Measurements from ENCODE around the gene ABCF3.

The ABCF3 gene

DNA sequence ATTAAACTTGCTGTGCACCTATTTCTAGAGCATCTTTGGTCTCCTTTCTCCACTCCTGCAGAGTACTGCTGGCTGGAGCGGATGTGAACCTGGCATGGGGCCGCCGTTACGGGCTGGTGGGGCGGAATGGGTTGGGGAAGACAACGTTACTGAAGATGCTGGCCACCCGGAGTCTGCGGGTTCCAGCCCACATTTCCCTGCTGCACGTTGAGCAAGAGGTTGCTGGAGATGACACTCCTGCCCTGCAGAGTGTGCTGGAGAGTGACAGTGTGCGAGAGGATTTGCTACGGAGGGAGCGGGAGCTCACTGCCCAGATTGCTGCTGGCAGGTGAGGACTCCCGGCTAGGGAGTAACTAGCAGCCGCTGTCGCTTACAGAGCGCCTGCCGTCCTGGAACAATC lies 2.1 kb downstream of the ABCF3 start:
- no peak for DNase-seq

DNA sequence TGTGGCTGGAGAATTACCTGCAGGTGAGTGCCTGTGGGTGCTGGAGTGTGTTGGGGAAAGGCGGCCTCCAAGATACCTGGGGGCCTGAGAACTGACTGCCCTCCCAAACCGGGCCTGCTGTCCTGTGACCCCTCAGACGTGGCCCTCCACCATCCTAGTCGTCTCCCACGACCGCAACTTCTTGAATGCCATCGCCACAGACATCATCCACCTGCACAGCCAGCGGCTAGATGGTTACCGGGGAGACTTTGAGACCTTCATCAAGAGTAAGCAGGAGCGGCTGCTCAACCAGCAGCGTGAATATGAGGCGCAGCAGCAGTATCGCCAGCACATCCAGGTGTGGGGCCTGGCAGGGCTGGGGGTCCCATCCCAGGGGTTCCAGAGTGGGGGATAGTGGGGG lies 3.4 kb downstream of the ABCF3 start:
- DNase-seq, result no peak

GRCh38 chr3:184192889-184193288 lies 6.9 kb downstream of the ABCF3 start:
- DNase-seq, result no peak

GRCh38 chr3:184193991-184194539 lies 8.1 kb downstream of the ABCF3 start:
- no peak for DNase-seq

GRCh38 chr3:184196536-184196935 lies 10.5 kb downstream of the ABCF3 start:
- DNase-seq, result no peak

DNA sequence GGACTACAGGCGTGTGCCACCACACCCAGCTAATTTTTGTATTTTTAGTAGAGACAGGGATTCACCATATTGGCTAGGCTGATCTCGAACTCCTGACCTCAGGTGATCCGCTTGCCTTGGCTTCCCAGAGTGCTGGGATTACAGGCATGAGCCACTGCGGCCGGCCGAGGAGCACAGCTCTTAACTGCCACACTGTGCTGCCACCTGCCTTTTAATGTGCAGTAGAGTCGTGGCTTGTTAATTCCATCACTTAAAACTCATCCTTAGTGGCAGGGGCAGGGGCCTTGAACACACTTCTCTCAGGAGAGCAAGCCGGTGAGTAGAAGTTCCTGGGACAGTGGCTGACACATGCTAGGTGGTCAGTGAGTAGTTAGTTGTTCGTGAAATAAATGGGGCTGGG lies 12.5 kb downstream of the ABCF3 start:
- DNase-seq, result no peak

DNA sequence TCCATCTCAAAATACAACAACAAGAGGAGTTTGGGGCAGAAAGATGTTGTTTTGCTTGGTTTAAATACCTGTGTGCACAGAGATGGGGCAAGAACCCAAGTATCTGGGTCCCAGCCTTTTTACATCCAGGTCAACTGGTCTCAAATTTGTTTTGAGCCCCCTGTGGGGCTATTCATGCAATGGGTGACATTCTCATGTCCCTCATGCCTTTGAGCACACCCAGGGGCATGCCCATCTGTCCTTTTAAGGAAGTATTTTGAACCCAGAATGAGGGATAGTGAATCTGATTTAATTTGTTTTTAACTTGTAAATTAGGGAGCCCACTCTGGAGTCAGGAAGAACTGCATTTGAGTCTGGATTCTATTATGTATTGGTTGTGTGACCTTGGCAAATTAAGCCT lies 14.8 kb downstream of the ABCF3 start:
- DNase-seq, result no peak

- DNase-seq, result no peak
Observed at GRCh38 chr3:184203526-184203925, 17.5 kb downstream of the ABCF3 start.

DNA sequence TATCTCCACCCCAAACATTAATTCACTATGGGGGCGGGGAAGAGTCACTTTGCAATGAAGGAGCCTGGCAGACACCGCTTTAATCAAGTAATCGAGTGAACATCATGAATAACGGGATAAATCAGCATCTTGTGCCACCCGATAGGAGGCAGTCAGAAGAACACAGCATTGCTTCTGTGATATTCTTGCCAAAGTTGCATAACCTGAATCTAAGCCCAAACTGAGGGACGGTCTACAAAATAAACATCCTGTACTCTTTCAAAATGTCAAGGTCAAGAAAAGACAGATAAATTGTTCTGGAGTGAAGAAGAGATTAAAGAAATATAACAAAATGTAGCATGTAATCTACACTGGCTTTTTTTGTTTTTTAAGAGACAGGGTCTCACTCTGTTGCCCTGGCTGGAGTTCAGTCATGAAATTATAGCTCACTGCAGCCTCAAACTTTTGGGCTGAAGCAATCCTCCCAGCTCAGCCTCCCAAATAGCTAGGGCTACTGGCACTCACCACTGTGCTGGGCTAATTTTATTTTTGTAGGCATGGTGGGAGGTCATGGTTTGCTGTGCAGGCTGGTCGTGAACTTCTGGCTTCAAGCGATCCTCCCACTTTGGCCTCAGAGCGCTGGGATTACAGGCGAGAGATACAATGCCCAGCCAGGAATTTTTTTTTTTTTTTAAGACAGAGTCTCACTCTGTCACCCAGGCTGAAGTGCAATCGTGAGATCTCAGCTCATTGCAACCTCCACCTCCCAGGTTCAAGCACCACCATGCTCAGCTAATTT lies 23.3 kb downstream of the ABCF3 start:
- no peak for DNase-seq

DNA sequence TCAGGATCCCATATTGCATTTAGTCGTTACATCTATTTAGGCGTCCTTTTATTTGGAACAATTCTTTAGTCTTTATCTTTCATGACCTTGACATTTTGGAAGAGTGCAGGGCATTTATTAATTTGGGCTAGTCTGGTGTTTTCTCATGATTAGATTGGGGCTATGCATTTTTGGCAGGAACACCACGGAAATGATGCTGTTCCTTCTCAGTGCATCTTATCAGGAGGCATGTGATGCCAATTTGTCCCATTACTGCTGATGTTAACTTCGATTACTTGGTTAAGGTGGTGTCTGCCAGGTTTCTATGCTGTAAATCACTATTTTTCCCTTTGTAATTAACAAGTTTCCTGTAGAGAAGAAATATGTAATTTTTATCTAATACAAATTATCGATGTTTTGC lies 25.3 kb downstream of the ABCF3 start:
- no peak for DNase-seq

DNA sequence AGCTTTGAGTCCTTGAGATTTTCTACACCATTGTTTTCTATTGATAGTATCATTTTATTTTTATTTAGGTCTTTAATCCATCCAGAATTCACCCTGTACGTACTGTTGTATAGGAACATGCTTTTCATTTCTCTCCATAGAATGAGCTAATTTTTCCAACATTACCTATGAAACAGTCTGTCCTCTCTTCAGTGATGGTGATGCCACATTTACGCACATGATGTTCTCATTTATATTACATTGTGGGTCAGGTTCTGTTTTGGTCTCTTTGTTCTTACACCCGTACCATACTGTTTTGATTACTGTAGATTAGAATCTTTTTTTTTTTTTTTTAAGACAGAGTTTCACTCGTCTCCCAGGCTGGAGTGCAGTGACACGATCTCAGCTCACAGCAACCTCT lies 25.7 kb downstream of the ABCF3 start:
- no peak for DNase-seq

- DNase-seq, result no peak
Observed at GRCh38 chr3:184218814-184219213, 32.8 kb downstream of the ABCF3 start.

DNA sequence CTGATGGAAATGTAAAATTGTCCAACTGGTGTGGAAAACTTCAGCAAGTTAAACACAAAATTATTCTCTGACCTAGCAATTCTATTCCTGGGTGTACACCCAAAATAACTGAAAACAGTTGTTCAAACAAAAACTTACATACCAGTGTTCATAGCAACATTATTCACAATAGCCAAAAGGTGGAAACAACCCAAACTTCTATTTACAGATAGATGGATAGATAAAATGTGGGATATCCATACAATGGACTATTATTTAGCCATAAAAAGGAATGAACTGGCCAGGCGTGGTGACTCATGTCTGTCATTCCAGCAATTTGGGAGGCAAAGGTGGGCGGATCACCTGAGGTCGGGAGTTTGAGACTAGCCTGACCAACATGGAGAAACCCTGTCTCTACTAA lies 36.5 kb downstream of the ABCF3 start:
- no peak for DNase-seq

DNA sequence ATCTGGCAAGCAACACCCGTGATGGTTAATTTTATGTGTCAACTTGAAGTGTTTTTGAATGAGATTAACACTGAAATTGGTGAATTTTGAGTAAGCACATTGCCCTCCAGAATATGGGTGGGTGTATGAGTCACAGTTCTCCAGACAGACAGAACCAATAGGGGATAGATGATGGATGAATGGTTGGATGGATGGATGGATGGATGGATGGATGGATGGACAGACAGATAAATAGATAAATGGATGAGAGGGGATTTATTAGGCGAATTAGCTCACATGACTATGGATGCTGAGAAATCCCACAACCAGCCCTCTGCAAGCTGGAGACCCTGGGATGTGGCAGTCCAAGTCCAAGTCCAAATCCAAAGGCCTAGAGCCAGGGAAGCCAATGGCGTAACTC lies 37.9 kb downstream of the ABCF3 start:
- DNase-seq, result no peak

DNA sequence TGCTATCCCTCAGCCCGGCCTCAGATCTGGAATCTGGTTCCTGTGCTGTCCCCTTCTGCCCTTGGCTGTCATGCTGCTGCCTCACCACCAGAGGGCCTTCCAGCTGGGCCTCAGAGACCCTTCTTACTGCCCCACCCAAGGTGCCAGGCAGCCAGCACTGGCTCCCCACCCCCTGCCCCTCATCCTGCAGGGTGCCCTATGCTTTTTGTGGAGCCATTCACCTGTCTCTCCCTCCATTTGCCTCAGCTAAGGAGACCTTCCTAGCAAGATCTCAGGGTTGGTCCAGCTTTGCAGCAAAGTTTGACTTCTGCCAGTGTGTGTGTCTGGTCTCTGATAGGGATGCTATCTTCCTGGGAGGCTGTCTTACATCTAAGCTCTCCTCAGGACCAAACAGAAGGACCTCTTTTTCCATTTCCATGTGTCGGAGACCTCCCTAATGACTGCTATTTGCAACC lies 41.5 kb downstream of the ABCF3 start:
- DNase-seq, result peak; percentile 40

DNA sequence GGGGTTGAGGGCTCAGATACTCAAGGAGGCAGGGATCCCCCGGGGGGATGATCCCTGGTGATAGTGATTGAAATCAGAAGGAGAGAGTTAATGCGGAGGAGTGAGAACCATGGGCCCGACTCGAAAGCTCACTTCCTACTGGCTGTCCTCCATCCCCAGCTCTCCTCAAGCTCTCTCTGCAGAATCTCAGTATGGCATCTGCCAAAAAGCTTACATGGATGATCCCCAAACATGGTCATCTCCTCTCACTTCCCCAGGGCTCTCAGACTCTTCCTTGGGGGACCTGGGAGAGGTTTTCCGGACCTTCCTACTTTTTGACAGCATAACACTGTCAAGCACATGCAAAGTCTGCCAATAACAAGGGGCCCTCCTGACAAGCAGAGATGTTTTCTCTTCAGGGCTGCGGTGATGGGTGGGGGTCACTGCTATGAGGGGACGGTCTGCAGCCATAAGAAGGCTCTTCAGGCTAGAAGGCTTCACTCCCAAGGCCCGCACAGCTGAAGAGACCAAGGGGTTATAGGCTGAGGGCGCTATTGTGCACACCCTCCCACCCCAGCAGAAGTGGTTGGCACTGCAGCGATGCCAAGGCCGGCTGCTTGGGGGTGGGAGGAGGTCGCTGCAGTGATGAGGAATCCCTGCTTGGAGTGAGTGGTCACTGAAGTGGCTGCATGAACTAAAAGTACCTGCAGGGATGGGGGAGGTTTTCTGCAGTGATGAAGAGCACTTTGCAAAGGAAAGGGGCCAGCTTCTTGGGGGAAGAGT lies 42.6 kb downstream of the ABCF3 start:
- DNase-seq, result no peak

DNA sequence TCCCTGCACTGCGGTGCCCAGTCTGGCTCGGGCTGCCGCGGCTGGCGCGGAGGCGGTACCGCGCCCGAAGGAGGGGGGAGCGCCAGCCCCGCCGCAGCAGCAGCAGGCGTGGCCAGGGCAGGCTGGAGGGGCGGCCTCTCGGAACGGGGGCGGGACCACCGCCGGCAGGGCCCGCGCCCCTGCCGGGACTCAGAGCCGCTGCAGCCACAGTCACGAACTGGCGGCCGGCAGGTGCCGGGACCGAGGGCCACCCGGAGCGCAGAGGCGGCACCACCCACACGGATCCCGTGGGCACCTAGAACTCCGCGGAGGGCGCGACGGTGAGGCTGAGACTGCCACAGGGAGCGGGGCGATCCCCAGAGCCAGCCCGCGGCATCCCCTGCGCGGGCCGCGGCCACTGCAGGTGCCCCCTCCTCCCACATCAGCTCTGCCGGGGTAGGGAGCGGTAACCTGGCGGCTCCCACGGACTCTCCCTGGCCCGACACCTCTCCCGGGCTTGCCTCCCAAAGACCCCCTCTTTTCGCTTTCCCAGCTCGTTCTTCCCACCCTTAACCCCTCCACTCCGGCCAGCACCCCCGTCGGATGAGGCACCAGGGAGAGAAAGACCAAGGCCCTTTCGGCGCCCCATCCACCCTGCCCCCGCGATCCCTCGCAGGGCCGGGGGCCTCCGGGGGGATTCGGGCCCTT lies 43.5 kb downstream of the ABCF3 start, which contains the start of gene VWA5B2:
TSS of gene VWA5B2 (plus strand) at position 192 of the 687 bp plus-strand sequence. CDS start 944 bp downstream, outside the sequence.
- peak; percentile 66 for DNase-seq

DNA sequence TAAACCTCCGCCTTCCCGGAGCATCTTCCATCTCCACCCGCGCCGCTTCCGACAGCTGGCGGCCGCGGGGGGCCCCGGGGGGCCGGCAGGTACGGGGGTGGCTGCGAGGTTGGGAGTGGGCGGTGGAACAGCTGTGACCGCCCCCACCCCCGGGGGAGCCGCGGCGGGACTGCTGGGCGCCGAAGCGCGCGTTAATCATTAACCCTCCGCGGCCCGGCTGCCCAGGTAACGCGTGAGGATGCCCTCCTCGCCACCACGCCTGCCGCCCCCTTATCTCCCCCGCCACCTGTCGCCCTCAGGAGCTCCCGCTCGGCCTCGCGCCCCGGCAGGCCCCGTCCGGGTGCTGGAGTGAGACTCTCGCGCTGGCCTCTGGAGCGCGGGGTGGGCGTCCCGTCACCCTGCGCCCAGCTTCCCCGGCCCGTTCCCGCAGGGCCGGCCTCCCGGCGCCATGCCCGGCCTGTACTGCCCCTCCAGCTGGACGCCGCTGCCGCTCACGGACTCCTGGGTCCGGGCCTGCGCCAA lies 44.1 kb downstream of the ABCF3 start:
- DNase-seq, result no peak

- no peak for DNase-seq
Observed at GRCh38 chr3:184230603-184231528, 44.9 kb downstream of the ABCF3 start.

DNA sequence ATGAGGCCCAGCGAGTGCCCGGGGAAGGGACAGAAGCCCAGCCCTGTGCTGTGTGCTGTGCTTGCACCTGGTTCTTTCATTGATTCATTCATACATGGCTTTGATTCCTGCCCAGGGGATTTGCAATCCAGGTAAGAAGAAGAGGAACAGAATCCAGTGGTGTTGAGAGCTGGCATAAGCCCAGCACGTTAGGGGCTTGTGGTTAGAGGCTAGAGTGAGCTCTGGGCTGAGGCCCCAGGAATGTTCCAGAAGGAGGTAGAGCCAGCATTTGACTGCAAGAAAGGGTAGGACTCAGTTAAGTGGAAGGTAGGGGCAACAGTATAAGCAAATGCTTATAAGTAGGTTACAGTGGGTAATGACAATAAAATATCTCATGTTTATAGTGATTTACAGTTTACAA lies 45.7 kb downstream of the ABCF3 start:
- DNase-seq, result no peak

DNA sequence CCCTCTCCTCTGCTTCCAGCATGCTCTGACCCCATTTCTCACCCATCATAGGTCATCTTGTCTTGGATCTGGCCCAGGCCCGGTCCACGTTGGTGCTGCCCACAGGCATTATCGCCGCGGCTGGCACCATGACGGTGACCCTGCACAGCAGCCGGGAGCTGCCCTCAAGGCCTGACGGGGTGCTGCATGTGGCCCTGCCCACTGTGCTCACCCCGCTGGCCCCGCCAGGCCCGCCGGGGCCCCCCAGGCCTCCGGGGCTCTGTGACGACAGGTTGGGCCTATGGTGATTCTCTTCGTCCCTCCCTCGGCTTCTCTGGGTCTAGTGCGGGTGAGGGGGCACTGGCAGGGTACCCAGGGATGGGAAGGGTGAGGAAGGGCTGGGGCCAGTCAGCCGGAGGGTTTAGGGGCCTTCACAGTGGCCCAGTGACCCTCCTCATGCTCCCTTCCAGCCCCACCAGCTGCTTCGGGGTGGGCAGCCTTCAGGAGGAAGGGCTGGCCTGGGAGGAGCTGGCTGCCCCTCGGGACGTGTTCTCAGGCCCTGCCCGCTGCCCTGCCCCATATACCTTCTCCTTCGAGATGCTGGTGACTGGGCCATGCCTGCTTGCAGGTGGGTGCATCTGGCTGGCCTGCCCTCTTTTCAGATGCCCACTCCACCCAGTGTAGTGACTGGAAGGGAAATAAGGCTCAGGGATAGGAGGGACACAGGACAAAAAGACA lies 47.3 kb downstream of the ABCF3 start:
- no peak for DNase-seq

Measured in NCI-H1694 treated with DMSO at 0.1 percent for 48 hours (cell line).